ENCODE results near the gene SPINT1.
A peak's percentile ranks its signal among the peaks of the same experiment; 100 is the strongest.

Gene SPINT1

DNA sequence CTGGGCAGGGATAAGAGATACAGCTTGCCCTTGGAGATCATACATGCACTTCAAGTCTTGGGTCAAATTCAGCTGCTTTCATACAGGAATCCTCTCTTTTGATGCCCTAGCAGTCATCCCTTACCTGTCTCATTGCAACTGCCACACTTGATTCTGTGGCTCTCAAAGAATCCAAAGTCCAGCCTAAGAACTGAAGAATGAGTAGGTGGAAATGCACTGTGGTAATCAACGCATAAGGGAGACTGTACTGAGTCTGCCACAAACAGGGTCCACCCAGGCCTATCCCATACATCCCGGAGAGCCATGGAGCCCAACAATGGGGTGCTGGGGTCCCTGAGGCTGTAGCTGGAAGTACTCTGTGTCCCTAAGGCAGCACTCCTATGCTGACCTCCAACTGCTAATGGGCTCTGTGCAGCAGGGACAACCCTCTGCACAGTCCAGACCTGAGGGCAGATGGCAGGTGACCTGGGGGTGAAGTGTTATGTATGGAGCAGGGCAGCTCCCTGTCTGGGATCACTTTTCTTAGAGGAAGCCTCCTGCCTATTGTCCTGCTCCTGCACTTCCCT lies 48.7 kb downstream of the SPINT1 start:
- H3K27ac ChIP-seq (ENCODE audit: low read depth, low read length) = no peak overlapping the region
- no peak overlapping the region for H3K4me2 ChIP-seq (ENCODE audit: low read length)
- H4K8ac ChIP-seq (ENCODE audit: low read depth, low read length) = no peak overlapping the region
- no peak overlapping the region for H3K4me3 ChIP-seq (ENCODE audit: low read length)
- H3K4ac ChIP-seq (ENCODE audit: low read depth, low read length) = no peak overlapping the region
- H3K56ac ChIP-seq (ENCODE audit: low read length) = no peak overlapping the region
- no CpG with 5 or more reads among the region's 2 CpGs for WGBS (ENCODE audit: extremely low coverage, insufficient coverage, low lambda C conversion rate)
- no peaks in the 10 kb centered on the region for H3K27me3 ChIP-seq (ENCODE audit: insufficient read depth, low read length, poor library complexity)
- no peak overlapping the region for H2AK5ac ChIP-seq (ENCODE audit: low read length)
- no peak overlapping the region for H4K5ac ChIP-seq (ENCODE audit: low read length)
- no peak overlapping the region for H3K18ac ChIP-seq (ENCODE audit: low read length)
- H3K9ac ChIP-seq (ENCODE audit: low read length) = no peak overlapping the region
- no peak for DNase-seq
- H3K36me3 ChIP-seq (ENCODE audit: control insufficient read depth, insufficient read depth, low read length) = no peaks in the 10 kb centered on the region
- H3K79me1 ChIP-seq (ENCODE audit: low read length) = peaks cover 8% of the 10 kb centered on the region
- no peak overlapping the region for H2BK120ac ChIP-seq (ENCODE audit: low read depth, low read length)
- H3K4me1 ChIP-seq (ENCODE audit: control insufficient read depth, low read depth, low read length) = no peaks in the 10 kb centered on the region
- H3K23ac ChIP-seq (ENCODE audit: low read length) = no peak overlapping the region
- H2BK15ac ChIP-seq (replicated peaks; ENCODE audit: low read depth) = no peak overlapping the region
- H3K79me2 ChIP-seq (ENCODE audit: control insufficient read depth, insufficient read depth, low read length) = peaks cover 6% of the 10 kb centered on the region
- no peak overlapping the region for H2BK5ac ChIP-seq (ENCODE audit: low read length)

DNA sequence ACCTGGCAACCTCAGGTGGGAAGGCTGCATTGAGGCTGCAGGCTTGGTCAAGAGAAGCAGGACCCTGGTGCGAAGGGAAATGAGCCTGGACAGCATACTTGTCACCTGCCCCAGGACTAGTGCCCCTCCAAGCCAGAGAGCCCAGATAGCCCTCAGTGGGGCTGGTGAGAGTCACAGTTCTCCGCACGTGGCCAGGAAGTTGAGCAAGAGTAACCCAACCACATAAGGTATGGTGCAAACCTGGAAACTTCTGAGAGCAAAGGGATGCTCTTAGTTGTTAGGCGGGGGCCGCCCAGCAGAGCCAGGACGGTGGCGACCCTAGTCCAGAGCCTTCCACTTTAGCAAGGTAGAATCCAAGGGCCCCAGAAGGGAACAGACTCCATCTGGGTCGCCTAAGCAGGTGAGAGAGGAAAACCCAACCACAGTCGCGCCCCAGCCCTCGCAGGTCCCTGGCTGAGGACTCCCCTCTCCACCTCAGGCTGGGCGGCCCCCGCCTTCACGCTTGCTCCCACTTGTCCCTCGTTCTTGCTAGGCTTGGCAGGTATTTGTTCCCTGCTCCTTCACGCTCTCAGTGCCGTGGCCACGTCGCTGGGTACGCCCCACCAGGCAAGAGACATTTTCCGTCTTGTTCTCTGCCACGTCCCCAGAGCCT lies 49.3 kb downstream of the SPINT1 start:
- H2BK120ac ChIP-seq (ENCODE audit: low read depth, low read length) = no peak overlapping the region
- H3K4me3 ChIP-seq (ENCODE audit: low read length) = no peak overlapping the region
- H3K18ac ChIP-seq (ENCODE audit: low read length) = no peak overlapping the region
- no peak overlapping the region for H2BK15ac ChIP-seq (replicated peaks; ENCODE audit: low read depth)
- no peak overlapping the region for H3K27ac ChIP-seq (ENCODE audit: low read depth, low read length)
- H3K36me3 ChIP-seq (ENCODE audit: control insufficient read depth, insufficient read depth, low read length) = no peaks in the 10 kb centered on the region
- H2AK5ac ChIP-seq (ENCODE audit: low read length) = no peak overlapping the region
- H4K5ac ChIP-seq (ENCODE audit: low read length) = no peak overlapping the region
- no CpG with 5 or more reads among the region's 22 CpGs for WGBS (ENCODE audit: extremely low coverage, insufficient coverage, low lambda C conversion rate)
- peaks cover 6% of the 10 kb centered on the region for H3K79me2 ChIP-seq (ENCODE audit: control insufficient read depth, insufficient read depth, low read length)
- H3K4me1 ChIP-seq (ENCODE audit: control insufficient read depth, low read depth, low read length) = no peaks in the 10 kb centered on the region
- no peak overlapping the region for H3K23ac ChIP-seq (ENCODE audit: low read length)
- H3K56ac ChIP-seq (ENCODE audit: low read length) = peak overlapping the region; percentile 80
- H3K4me2 ChIP-seq (ENCODE audit: low read length) = no peak overlapping the region
- no peak overlapping the region for H3K4ac ChIP-seq (ENCODE audit: low read depth, low read length)
- H3K79me1 ChIP-seq (ENCODE audit: low read length) = peaks cover 8% of the 10 kb centered on the region
- H3K9ac ChIP-seq (ENCODE audit: low read length) = no peak overlapping the region
- H2BK5ac ChIP-seq (ENCODE audit: low read length) = no peak overlapping the region
- no peaks in the 10 kb centered on the region for H3K27me3 ChIP-seq (ENCODE audit: insufficient read depth, low read length, poor library complexity)
- DNase-seq = no peak
- H4K8ac ChIP-seq (ENCODE audit: low read depth, low read length) = no peak overlapping the region

DNA sequence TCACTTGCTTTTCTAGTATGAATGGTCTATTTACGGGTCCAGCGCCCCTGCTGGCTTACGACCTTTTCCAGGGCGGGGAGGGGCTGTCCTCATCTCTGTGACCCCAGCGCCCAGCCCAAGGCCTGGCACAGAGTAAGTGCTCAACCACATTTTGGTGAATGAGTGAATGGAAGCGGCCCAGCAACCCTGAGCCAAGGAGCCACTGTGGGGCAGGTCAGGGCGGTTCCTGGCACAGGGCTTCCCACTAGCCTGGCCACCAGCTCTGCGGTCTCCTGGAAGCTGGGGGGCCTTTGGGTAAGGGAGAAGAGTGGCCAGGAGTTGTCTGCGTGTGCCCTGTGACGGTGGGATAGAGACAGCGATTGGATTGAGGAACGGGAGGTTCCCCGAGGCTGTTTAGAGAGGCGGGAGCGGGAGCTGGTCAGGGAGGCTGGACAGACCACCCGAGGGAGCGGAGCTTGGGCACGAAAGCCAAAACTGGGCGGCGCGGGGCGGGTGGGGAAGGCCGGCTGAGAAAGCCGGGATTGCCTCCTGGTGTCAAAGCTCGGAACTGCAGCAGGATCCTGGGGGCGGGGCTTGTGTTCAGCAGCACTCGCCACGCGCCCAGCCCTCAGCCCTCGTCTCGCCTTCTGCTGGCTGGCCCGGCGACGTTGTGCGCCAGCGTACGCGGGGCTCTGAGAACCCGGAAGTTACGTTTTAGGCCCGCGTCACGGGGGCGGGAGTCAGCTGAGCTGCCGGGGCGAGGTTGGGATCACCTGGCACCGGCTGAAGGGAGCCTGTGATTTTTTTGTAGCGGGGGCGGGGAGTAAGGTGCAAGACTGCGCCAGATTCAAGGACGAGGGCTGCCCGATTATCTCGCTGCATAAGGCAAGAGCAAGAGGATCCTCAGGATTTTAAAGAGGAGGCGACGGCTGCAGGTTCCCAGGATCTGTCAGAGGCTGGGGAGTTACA lies 50.2 kb downstream of the SPINT1 start, which contains the start of gene VPS18:
VPS18 (plus strand) TSS at position 718 of the 948 bp plus-strand sequence. CDS start 319 bp downstream, outside the sequence.
- Histone ChIP-seq H2BK5ac (ENCODE audit: low read length) (no peak within 1 kb of the TSS), H3K27ac (ENCODE audit: low read depth, low read length) (peak within 1 kb of the TSS; percentile 63), H3K79me1 (ENCODE audit: low read length) (peaks cover 8% of the 10 kb centered on the region), H3K23ac (ENCODE audit: low read length) (peak within 1 kb of the TSS; percentile 56), H3K4me2 (ENCODE audit: low read length) (peak within 1 kb of the TSS; percentile 73), H3K27me3 (ENCODE audit: insufficient read depth, low read length, poor library complexity) (no peaks in the 10 kb centered on the region), H3K36me3 (ENCODE audit: control insufficient read depth, insufficient read depth, low read length) (peaks cover 1% of the 10 kb centered on the region), H3K9ac (ENCODE audit: low read length) (peak within 1 kb of the TSS; percentile 94), H2BK120ac (ENCODE audit: low read depth, low read length) (no peak within 1 kb of the TSS), H4K5ac (ENCODE audit: low read length) (no peak within 1 kb of the TSS), H2BK15ac (replicated peaks; ENCODE audit: low read depth) (no peak within 1 kb of the TSS), H3K4ac (ENCODE audit: low read depth, low read length) (no peak within 1 kb of the TSS), H3K56ac (ENCODE audit: low read length) (peak within 1 kb of the TSS; percentile 98), H3K79me2 (ENCODE audit: control insufficient read depth, insufficient read depth, low read length) (peaks cover 6% of the 10 kb centered on the region), H3K18ac (ENCODE audit: low read length) (peak within 1 kb of the TSS; percentile 22), H4K8ac (ENCODE audit: low read depth, low read length) (no peak within 1 kb of the TSS), H3K4me3 (ENCODE audit: low read length) (peak within 1 kb of the TSS; percentile 90), H2AK5ac (ENCODE audit: low read length) (no peak within 1 kb of the TSS), H3K4me1 (ENCODE audit: control insufficient read depth, low read depth, low read length) (no peaks in the 10 kb centered on the region)
- DNase-seq = peak; percentile 98
- WGBS (ENCODE audit: extremely low coverage, insufficient coverage, low lambda C conversion rate) = no CpG with 5 or more reads among the region's 55 CpGs

DNA sequence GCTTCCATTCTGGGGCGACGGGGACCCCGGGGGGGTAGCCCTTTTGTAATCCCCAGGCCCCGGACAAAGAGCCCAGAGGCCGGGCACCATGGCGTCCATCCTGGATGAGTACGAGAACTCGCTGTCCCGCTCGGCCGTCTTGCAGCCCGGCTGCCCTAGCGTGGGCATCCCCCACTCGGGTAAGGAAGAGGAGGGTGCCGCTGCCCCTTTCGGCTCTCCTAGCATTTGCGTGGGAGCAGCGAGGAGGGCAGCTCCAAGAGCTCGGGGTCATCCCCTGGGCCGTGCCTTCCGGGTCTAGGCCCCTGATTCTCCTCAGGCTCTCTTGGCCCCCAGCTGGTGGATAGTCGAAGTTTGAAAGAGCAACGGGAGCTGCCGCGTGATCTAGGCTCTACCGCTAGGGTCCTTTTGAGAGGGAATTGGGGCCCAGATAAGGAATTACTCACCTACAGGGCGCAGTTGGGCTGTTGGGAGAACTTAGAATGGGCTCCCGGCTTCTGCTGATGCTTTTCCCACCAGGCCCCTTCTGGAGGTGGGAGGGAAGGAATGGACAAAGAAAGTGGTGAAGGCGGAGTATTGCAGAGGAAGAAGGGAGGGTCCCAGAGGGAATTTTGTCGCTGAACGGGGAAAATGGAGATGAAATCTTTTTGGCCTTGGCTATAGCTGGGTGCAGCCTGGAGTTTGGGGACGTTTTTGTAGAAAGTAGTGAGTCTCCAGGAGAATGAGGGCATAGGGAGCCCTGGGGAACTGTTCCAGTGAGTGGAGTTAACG lies 51.0 kb downstream of the SPINT1 start:
- no peaks in the 10 kb centered on the region for H3K4me1 ChIP-seq (ENCODE audit: control insufficient read depth, low read depth, low read length)
- H3K27me3 ChIP-seq (ENCODE audit: insufficient read depth, low read length, poor library complexity) = no peaks in the 10 kb centered on the region
- H3K79me2 ChIP-seq (ENCODE audit: control insufficient read depth, insufficient read depth, low read length) = peaks cover 6% of the 10 kb centered on the region
- H4K8ac ChIP-seq (ENCODE audit: low read depth, low read length) = no peak overlapping the region
- peak; percentile 95 for DNase-seq
- no peak overlapping the region for H3K4ac ChIP-seq (ENCODE audit: low read depth, low read length)
- peaks cover 8% of the 10 kb centered on the region for H3K79me1 ChIP-seq (ENCODE audit: low read length)
- H2BK120ac ChIP-seq (ENCODE audit: low read depth, low read length) = no peak overlapping the region
- H3K9ac ChIP-seq (ENCODE audit: low read length) = peak overlapping the region; percentile 94
- no peak overlapping the region for H4K5ac ChIP-seq (ENCODE audit: low read length)
- H3K4me3 ChIP-seq (ENCODE audit: low read length) = peak overlapping the region; percentile 90
- peak overlapping the region; percentile 22 for H3K18ac ChIP-seq (ENCODE audit: low read length)
- no peak overlapping the region for H2BK5ac ChIP-seq (ENCODE audit: low read length)
- peaks cover 7% of the 10 kb centered on the region for H3K36me3 ChIP-seq (ENCODE audit: control insufficient read depth, insufficient read depth, low read length)
- peak overlapping the region; percentile 63 for H3K27ac ChIP-seq (ENCODE audit: low read depth, low read length)
- peak overlapping the region; percentile 61 for H3K4me2 ChIP-seq (ENCODE audit: low read length)
- no peak overlapping the region for H2BK15ac ChIP-seq (replicated peaks; ENCODE audit: low read depth)
- peak overlapping the region; percentile 56 for H3K23ac ChIP-seq (ENCODE audit: low read length)
- no peak overlapping the region for H2AK5ac ChIP-seq (ENCODE audit: low read length)
- H3K56ac ChIP-seq (ENCODE audit: low read length) = peak overlapping the region; percentile 98
- no CpG with 5 or more reads among the region's 33 CpGs for whole genome bisulfite sequencing (ENCODE audit: extremely low coverage, insufficient coverage, low lambda C conversion rate)

DNA sequence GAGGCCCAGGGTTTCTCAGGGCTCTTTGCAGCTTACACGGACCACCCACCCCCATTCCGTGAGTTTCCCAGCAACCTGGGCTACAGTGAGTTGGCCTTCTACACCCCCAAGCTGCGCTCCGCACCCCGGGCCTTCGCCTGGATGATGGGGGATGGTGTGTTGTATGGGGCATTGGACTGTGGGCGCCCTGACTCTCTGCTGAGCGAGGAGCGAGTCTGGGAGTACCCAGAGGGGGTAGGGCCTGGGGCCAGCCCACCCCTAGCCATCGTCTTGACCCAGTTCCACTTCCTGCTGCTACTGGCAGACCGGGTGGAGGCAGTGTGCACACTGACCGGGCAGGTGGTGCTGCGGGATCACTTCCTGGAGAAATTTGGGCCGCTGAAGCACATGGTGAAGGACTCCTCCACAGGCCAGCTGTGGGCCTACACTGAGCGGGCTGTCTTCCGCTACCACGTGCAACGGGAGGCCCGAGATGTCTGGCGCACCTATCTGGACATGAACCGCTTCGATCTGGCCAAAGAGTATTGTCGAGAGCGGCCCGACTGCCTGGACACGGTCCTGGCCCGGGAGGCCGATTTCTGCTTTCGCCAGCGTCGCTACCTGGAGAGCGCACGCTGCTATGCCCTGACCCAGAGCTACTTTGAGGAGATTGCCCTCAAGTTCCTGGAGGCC lies 55.8 kb downstream of the SPINT1 start:
- H3K18ac ChIP-seq (ENCODE audit: low read length) = no peak overlapping the region
- no peak overlapping the region for H3K27ac ChIP-seq (ENCODE audit: low read depth, low read length)
- no peak overlapping the region for H4K5ac ChIP-seq (ENCODE audit: low read length)
- DNase-seq = no peak
- H3K23ac ChIP-seq (ENCODE audit: low read length) = no peak overlapping the region
- no CpG with 5 or more reads among the region's 33 CpGs for WGBS (ENCODE audit: extremely low coverage, insufficient coverage, low lambda C conversion rate)
- H2BK5ac ChIP-seq (ENCODE audit: low read length) = no peak overlapping the region
- H3K4me2 ChIP-seq (ENCODE audit: low read length) = no peak overlapping the region
- no peak overlapping the region for H3K56ac ChIP-seq (ENCODE audit: low read length)
- no peak overlapping the region for H3K4me3 ChIP-seq (ENCODE audit: low read length)
- H3K79me2 ChIP-seq (ENCODE audit: control insufficient read depth, insufficient read depth, low read length) = peaks cover 6% of the 10 kb centered on the region
- H3K36me3 ChIP-seq (ENCODE audit: control insufficient read depth, insufficient read depth, low read length) = peaks cover 18% of the 10 kb centered on the region
- H2AK5ac ChIP-seq (ENCODE audit: low read length) = no peak overlapping the region
- H3K79me1 ChIP-seq (ENCODE audit: low read length) = peaks cover 11% of the 10 kb centered on the region
- no peak overlapping the region for H2BK15ac ChIP-seq (replicated peaks; ENCODE audit: low read depth)
- no peak overlapping the region for H4K8ac ChIP-seq (ENCODE audit: low read depth, low read length)
- no peak overlapping the region for H2BK120ac ChIP-seq (ENCODE audit: low read depth, low read length)
- H3K9ac ChIP-seq (ENCODE audit: low read length) = no peak overlapping the region
- H3K27me3 ChIP-seq (ENCODE audit: insufficient read depth, low read length, poor library complexity) = no peaks in the 10 kb centered on the region
- no peak overlapping the region for H3K4ac ChIP-seq (ENCODE audit: low read depth, low read length)
- H3K4me1 ChIP-seq (ENCODE audit: control insufficient read depth, low read depth, low read length) = no peaks in the 10 kb centered on the region

Measured in mesendoderm (in vitro differentiated cells).